ENCODE measurements around the gene TCEA2.
"Not testable (repeated sequence)": the region's sequence is repeated elsewhere in the genome, so short reads cannot be mapped to it uniquely, and the experiment has no call there.

Gene TCEA2

DNA sequence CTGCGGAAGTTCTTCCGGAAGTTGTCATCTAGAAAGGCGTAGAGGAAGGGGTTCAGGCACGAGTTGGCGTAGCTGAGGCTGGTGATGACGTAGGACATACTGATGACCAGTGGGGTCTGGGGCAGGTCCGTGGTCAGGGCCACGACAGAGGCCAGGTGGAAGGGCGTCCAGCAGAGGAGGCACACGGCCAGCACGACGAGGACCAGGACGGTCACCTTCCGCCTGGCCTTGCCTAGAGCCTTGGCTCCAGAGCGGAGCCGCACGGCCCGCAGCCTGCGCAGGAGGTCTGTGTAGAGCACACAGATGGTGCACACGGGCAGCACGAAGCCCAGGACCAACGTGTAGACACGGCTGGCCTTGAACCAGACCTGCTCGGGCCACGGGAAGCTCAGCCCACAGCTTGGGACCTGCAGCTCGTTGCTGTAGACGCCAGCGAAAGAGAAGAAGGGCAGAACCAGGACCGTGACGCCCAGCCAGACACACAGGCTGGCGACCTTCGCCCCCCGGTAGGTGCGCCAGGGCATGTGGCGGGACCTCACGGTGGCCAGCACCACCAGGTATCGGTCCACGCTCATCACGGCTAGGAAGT is 42.9 kb downstream of the TCEA2 start:
- no peak for DNase-seq

DNA sequence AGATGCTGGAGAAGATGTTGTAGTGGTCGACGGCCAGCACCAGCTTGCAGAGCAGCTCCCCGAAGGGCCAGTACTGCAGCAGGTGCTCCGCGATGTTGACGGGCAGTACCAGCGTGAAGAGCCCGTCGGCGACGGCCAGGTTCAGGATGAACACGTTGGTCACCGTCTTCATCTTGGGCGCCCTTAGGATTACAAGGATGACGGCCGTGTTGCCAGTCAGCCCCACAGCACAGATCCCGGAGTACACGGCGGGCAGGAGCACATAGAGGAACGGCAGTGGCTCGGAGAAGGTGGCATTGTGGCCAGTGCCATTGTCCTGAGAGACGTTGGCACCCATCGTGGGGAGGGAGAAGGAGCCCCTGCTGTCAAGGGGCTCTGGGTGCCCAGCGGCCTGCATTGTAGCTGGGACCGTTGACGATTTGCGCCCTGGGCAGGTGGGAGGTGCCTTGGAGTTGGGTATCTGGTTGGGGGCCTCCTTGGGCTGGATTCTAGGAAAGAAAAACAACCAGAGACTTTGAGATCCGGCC is 43.5 kb downstream of the TCEA2 start:
- no peak for DNase-seq

DNA sequence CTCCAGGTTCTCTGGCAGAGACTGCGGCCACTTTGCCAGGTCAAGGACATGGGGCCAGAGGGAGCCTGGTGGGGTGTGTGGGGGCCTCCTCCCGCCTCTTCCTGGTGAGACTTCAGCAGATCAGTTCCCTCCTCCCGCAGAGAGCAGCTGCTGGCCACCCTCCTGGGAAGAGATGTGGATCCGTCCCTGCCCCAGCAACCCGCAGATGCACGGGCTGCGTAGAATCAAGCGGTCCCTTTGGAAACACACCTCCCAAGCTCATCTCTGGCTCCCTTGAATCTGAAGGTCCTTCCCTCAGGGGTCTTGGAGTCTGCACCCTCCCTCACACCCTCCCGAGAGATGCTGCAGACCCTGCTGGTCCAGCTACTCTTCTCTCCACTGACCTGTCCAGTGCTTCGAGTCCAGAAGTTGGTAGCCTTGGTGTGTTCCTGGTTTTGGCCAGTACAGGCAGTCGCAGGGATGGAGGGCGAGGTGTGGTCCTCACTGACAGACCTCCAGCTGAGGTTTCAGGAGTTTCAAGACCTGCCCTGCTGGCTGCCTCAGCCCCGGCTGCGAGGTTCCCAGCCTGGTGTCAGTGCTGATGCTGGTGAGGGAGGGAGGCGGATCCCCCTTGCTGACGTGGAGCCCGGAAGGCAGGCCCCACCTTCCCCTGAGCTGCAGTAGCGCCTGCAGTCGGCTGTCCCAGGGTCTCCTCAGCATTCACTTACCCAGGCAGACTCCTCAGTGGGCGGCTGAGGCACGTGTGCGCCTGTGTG is 44.2 kb downstream of the TCEA2 start, which contains the start of gene NPBWR2:
NPBWR2 (minus strand) TSS at position 585 of the 755 bp plus-strand sequence. CDS start 734 bp downstream, outside the sequence.
- no peak for DNase-seq

- DNase-seq = no peak
These were observed 44.9 kb downstream of the TCEA2 start for GRCh38 chr20:64107736-64108457.

GRCh38 chr20:64108731-64109681 is 46.0 kb downstream of the TCEA2 start:
- DNase-seq = no peak

DNA sequence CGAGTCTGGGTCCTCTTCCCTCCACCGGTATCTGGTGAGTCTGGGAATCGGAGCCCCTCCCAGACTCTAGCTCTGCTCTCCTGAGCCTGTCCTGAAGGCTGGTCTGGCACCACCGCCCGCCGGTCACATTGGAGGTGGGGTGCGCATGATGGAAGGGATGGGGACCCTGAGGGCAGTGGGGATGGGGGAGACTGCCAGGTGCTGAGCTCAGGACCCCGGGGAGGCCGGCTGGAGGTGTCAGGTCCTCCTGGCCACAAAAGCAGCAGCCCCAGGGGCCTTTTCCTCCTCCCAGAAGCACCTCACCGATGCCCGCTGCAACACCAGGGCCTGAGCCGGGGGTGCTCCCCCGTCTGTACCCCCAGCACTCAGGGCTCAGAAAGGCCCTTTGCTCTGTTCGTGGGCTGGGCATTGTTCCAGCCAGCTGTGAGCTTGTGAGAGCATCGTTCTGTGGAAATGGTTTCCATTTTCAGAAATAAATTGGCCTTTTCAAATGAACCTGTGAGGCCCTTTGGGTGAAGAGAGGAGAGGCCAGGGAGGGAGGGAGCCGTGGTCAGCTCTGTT is 46.9 kb downstream of the TCEA2 start:
- DNase-seq = peak in 7 of 56 donors; percentile 15 to 39 (median 29)

DNA sequence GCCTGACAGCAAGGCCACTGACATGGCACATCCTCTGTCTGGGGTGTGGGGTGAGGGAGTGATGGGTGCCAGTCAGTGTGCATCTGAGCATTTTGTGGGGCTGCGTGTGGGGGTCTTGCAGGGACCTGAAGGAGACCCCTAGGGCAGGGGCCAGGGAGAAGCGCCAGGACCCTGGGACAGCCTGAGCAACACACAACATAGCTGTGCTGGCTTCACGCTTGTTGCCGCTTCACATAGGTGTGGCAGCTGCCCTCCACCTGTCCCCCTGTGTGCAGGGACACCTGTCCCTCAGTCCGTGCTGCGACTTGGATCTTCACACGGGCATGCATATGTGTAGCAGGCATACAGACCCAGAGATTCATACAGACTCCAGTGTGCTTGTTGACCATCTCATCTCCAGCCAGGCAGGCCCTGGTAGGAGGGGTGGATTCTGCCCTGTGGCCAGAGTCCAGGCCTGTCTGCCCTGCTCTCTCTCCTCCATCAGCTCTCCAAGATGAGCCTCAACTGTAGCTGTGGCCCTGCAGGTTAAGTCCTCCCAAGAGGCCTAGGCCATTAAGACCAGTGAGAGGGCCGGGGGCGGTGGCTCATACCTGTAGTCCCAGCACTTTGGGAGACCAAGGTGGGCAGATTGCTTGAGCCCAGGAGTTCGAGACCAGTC is 47.5 kb downstream of the TCEA2 start:
- DNase-seq = no peak

DNA sequence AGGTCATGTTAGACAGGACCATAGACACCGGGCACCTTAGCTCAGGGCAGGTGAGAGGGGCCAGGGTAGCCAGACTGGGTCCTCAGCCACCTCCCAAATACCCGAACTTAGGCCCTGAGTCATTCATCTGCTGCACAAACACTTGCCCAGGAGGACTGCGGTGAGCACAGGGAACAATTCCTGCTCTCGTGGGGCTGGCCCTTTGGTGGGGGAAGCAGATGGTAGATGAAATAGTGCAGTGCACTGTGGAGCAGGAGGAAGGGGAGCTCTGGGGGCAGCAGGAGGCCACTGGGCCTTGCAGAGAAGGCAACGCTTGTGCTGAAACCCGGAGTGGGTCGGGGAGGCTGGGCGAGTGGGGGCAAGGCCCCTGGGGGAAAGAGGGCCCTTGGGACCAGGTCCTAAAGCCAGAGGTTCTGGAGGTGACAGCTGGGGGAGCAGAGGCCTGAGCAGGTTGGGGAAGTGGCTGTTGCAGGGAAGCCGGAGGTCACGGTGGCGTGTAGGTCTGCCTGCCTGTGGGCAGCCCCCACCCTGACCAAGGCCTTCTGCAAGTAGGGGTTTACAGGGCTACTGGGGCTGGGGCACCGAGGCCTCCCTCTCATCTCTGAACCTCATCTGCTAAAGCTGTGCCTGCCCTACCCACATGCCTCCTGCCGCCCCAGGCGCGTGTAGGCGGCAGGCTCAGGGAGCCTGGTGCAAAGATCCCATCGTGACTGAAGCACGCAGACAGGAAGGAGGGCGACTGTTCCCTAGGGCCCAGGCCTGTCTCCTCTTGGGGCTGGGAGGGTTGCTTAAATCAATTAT is 49.0 kb downstream of the TCEA2 start:
- DNase-seq = no peak

- no peak for DNase-seq
These were observed 49.9 kb downstream of the TCEA2 start for GRCh38 chr20:64112691-64113443.

DNA sequence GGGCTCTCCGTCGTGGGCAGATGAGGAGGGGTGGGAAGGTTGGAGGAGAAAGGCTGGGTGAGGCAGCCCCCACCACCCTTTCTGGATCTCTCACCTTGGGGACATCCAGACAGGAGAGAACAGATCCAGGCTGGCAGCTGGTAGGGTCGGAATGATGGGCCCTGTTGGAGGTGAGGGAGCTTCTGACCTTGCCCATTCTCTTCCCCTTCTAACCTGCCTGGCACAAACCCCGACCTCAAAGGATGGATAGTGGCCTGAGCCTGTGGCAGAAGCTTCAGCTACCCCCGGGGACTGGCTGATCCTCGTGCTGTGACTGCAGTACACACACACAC is 50.4 kb downstream of the TCEA2 start:
- DNase-seq = no peak

GRCh38 chr20:64113796-64114355 is 50.9 kb downstream of the TCEA2 start:
- DNase-seq = no peak

- DNase-seq = no peak
These were observed 51.5 kb downstream of the TCEA2 start for GRCh38 chr20:64114356-64114971.

- DNase-seq = peak in 6 of 56 donors; percentile 19 to 43 (median 29)
These were observed 52.3 kb downstream of the TCEA2 start for GRCh38 chr20:64115171-64115911.

DNA sequence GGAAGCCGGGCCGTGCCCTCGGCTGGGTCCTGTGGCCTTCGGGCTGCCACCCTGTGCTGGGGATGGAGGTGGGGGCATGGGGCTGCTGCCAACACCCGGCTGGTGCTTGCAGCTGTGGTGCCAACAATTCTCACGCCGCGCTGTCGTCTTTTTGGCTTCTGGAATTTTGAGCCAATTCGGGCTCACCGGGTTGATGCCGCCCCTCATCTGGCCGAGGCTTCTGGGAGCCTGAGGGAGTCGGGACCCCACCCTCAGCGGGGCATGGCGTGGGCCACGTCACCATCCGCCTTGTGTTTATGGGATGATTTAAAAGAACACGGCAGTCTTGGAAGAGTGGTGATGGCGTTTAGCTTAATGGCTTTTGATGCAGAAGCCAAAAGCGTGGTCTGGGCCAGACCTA is 53.0 kb downstream of the TCEA2 start:
- DNase-seq = no peak

- DNase-seq = no peak
These were observed 53.8 kb downstream of the TCEA2 start for GRCh38 chr20:64116541-64117431.

DNA sequence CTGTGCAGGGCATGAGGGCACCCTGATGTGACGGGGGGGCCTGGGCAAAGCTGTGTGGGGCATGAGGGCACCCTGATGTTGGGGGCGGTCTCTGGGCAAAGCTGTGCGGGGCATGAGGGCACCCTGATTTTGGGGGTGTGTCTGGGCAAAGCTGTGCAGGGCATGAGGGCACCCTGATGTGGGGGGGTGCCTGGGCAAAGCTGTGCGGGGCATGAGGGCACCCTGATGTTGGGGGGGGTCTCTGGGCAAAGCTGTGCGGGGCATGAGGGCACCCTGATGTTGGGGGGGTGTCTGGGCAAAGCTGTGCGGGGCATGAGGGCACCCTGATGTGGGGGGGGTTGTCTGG is 54.4 kb downstream of the TCEA2 start:
- DNase-seq = not testable (repeated sequence)
